Stimulated activated CD4-positive, alpha-beta T cell treated with anti-CD3 and anti-CD28 coated beads, TNF-alpha, amount 100 ng/mL, for 1 hour (primary cell): ENCODE measurements around the gene PLPPR2.
"Not testable (repeated sequence)": the region's sequence is repeated elsewhere in the genome, so short reads cannot be mapped to it uniquely, and the experiment has no call there.

Source experiments
- DNase-seq, 3 donors: peaks; one replicate each; pipeline ENCODE4 v3.0.0-alpha.2; 2020; ENCODE audit warnings: low read depth in 3 of 3, low spot score in 1 of 3

PLPPR2 gene

DNA sequence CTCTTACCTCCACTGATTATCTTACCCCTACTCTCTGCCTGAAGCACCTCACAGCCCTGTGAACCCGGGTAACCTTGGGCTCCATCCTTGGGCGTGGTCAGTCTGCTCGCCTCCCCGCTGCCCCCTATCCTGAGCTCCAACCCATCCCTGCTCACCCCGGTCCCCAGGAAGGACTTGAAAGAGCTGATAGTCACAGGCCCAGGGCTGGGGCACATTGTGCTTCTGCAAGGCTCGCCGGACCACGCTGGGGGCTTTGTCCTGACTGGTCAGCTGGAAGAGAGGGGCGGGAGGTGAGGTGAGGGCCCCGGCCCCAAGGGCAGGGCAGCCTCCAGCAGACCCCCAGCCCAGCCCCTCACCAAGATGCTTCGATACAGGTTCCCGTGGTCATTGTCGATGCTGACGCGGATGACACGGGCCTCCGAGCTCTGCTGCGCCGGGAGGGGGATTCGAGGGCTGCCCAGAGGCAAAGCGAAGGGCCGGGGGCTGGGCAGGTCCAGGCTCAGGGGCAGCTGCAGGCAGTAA lies 41.9 kb downstream of the PLPPR2 start:
- DNase-seq = no peak

DNA sequence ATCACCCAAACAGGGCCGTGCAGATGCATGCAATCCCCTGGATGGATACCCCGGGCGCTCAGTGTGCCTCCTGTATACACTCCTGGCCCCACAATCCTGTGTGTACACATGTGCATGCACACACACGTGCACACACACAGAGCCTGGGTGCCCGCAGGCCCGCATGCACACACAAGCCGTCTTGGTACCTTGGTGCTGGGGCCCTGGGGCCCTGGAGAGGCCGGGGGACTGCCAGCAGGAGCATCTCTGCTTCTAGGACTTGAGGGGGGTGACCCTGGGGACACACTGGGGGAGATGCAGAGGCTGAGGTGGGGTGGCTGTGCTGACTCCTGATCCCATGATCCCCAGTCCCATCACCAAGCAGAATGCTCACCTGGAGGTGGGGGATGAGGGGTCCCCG lies 44.4 kb downstream of the PLPPR2 start:
- DNase-seq = no peak

DNA sequence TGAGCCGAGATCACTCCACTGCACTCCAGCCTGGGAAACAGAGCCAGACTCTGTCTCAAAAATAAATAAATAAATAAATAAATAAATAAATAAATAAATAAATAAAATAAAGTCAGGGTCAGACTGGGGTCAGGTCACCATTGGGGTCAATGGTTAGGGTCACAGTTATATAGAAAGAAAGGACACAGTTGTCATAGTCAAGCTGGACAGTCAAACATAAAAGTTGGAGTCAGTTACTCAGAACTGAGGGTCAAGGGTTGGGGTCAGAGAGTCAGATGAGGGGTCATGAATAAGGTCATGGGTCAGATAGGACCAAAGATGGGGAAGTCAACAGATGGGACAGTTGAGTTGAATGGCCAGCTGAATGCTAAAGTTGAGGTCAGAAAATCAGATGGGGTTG lies 45.6 kb downstream of the PLPPR2 start:
- DNase-seq = no peak

DNA sequence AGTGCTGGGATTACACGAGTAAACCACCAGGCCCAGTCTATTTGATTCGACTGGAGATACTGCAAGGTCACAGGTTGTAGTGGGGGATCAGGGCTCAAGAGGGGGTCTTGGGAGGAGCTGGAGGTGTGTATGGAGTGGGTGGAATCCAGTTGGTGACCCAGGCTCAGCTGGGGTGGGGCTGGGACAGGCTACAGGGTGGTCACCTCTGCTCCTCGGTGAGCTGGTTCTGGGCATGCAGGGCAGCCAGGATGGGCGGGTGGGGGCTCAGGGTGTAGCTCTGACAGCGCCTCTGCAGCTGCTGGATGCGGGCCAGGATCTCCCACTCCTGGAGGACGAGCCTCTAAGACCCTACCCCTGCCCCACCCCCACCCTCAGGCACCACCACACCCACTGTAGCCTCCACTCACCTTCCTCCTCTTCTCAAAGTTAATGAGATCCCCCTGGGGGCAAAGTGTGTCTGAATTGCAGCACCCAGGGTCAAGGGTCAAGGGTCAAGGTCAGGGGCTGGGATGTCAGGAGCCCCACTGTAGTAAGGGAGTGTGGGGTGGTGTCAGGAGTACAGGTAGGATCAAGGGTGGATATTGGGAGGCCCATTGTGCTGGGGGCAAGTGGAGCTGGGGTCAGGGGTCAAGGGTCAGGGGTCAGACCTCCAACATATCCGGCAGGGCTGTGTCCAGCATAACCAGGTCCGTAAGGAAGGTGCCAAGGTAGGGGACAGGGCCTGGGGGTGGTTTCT lies 46.7 kb downstream of the PLPPR2 start:
- DNase-seq = no peak

DNA sequence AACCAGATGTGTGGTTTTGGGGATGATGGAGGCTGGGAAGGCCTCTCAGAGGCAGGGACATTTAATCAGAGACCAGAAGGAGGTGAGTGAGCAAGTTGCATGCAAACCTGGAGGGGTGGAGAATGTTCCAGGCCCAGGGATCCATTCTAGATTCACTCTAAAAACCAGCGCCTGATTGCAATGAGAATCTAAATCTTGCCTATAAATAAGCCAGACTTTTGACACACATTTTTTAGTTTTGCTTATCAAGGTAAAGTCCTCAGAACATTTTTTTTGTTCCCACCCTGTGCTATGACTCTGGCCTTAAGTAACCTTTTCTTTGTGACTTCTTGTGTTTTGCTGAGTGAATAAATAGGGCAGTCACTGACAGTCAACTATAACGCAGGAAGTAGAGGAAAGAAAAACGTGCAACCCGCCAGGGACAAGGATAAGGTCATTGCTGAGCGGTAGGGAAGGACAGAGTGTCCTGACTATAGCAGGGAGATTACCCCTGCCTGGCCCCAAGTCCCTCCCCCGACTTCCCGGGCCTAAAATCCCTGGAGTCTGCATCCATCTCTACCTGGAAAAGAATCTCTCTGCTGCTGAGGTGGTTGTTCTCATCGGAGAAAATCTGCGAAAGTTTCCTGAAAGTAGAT lies 49.5 kb downstream of the PLPPR2 start:
- DNase-seq = no peak

DNA sequence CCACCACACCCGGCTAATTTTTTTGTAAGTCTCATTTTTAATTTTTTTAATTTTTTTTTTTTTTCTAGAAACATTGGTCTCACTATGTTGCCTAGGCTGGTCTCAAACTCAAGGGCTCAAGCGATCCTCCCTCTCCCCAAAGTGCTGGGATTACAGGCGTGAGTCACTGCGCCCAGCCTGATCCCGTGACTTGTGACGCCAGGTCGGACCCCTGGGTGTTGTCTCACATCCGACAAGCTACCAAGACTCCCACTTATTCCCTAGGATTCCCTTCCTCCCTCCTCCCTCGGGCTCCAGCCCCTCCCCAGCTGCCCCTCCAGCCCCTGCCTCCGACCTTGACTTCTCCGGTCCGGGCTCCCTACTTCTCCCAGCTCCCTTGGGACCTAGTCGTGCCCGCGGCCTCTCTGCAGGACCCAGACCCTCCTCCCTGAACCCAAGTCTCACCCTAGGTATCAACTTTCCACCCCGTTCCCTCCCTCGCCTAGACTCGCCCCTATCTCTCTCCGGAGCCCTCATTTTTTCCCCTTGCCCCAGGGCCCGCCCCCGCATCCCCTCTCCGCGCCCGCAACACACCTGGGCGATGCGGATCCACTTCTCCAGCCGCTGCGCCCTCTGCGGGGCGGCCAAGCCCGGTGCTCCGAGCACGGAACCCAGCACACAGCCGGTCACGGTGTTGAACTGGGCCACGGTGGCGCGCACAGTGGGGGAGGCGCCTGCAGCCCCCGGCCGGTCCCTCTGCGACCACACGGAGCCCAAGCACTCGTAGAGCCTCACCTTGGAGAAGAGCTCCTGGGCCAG lies 50.8 kb downstream of the PLPPR2 start:
- no peak for DNase-seq

DNA sequence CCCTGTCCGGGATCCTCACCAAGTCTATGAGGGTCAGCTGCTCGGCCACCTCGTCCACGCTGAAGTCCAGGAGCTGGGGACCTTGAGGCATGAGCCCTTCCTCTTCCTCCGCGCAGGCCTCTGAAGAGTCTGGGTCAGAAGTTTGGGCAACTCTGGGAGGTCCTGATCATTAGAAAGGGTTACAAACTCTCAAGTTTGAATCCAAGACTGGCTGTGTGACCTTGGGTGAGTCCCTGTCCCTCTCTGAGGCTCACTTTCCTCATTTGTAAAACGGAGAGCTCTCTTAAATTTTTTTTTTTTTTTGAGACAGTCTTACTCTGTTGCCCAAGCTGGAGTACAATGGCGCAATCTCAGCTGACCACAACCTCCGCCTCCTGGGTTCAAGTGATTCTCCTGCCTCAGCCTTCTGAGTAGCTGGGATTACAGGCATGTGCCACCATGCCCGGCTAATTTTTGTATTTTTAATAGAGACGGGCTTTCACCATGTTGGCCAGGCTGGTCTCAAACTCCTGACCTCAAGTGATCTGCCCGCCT lies 51.5 kb downstream of the PLPPR2 start:
- not testable (repeated sequence) for DNase-seq

DNA sequence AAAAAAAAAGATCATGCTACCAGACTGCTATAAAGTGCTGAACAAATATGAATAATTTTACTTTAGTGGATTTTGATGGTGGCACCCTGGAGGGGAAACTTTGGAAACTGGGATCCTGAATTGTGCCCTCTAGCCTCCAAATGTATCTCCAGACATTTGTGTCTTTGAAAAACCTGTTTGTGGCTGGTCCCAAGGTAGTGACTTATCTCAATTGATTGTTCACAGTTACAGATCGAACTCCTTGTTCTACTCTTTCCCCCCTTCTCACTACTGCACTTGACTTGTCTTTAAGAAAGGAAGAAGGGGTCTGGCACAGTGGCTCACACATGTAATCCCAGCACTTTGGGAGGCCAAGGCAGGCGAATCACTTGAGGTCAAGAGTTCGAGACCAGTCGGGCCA lies 53.4 kb downstream of the PLPPR2 start:
- no peak for DNase-seq

DNA sequence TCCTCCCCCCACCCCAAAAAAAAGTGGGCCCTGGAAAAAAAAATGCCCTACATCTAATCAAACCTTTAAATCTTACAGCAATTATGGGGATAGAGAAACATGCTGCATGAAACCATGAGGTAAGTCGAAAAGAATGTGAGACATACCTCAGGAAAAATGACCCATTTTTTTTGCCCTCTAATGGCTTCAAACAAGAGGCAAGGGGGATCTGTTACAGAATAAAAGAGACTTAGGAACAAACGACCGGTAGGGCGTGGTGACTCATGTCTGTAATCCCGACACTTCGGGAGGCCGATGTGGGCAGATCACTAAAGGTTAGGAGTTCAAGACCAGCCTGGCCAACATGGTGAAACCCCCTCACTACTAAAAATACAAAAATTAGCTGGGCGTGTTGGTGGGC lies 55.5 kb downstream of the PLPPR2 start:
- DNase-seq = no peak

DNA sequence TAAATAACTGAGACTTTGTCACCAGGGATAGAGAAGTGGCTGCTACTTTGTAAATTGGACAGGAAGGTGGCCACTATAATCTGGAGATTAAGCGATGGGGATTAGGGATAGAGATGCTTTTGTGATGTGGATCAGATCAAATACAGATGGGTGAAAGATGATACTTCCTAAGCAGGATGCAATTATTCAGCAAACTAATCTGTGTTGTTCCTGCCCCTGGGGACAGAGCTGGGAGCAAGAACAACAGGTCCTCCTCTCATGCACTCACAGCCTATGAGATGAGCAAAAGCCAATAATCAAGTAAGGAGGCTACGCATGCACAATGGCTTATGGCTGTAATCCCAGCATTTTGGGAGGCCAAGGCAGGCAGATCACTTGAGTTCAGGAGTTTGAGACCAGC lies 59.3 kb downstream of the PLPPR2 start:
- DNase-seq = no peak
